ENCODE data around the gene GPC3. TPM values are rescaled to one million over a fixed set of nuclear protein-coding genes. Genes with fewer than 3 reads are reported as not detected.

GPC3 gene
- total and polyA plus RNA-seq, 2 experiments from 2014 or later, result 36.8 to 60.1 TPM

DNA sequence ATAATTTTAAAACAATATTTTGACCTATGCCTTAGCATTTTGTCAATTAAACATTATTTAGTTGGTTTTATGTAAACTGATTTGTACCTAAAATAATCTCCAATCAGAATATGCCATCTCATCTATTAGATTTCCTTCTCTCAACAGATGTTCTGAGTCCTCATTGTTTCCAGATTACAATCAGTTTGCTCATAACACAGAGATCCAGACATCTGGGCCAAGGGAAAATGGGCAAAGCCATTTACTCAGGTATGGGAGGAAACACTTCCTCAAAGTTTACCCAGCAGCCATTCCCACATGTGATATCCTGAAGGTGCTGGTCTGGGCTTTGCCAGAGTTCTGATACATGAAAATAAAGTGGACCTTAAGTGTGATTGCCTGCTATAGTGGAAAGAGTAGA lies 352.2 kb downstream of the GPC3 start:
- H4K20me1 ChIP-seq (replicated peaks; ENCODE audit: insufficient read depth), result no peaks in the 10 kb centered on the region
- H3K4me2 ChIP-seq, result no peak overlapping the region
- H3K27ac Mint-ChIP-seq, result no peak overlapping the region
- H3K4me3 Mint-ChIP-seq, result no peak overlapping the region
- no peak overlapping the region for H3K27ac ChIP-seq (ENCODE audit: low read depth)
- peaks cover 18% of the 10 kb centered on the region; the same call in 2 of the 3 replicates for H3K4me1 Mint-ChIP-seq
- no peaks in the 10 kb centered on the region for H3K27me3 ChIP-seq (ENCODE audit: insufficient read depth)
- H3K4me3 ChIP-seq, result no peak overlapping the region
- ATAC-seq (no peak), DNase-seq (ENCODE audit: low spot score) (no peak)
- H3K9me3 Mint-ChIP-seq, result no peaks in the 10 kb centered on the region
- H3K79me2 ChIP-seq (replicated peaks; ENCODE audit: insufficient read depth), result no peaks in the 10 kb centered on the region
- H3K4me1 ChIP-seq (ENCODE audit: insufficient read depth), result peaks cover 6% of the 10 kb centered on the region; the same call in 1 of the 2 replicates
- H3K9me2 ChIP-seq (ENCODE audit: insufficient read depth), result no peaks in the 10 kb centered on the region
- no peaks in the 10 kb centered on the region for H3K36me3 Mint-ChIP-seq (ENCODE audit: low read depth)
- no peaks in the 10 kb centered on the region for H3K27me3 Mint-ChIP-seq (ENCODE audit: insufficient read depth, low read depth, poor library complexity)
- no peaks in the 10 kb centered on the region for H3K36me3 ChIP-seq (ENCODE audit: insufficient read depth)
- H3F3A ChIP-seq (replicated peaks; ENCODE audit: low read depth), result no peaks in the 10 kb centered on the region
- TF ChIP-seq CREB1 (CRISPR knock-in tag; IDR thresholded peaks at IDR 0.05; ENCODE audit: low read depth) (no peak), POLR2AphosphoS5 (IDR thresholded peaks at IDR 0.05; ENCODE audit: low read depth) (no peak), CTCF (conservative IDR thresholded peaks at IDR 0.05; ENCODE audit: low read depth in 2 of 2) (no peak), ZNF114 (CRISPR knock-in tag; IDR thresholded peaks at IDR 0.05) (no peak), EZH2 (IDR thresholded peaks at IDR 0.05; ENCODE audit: low read depth, unreplicated experiment) (no peak), ZNF331 (CRISPR knock-in tag; IDR thresholded peaks at IDR 0.05; ENCODE audit: low read depth) (no peak), STAT1 (IDR thresholded peaks at IDR 0.05; ENCODE audit: unreplicated experiment) (no peak), EZH2phosphoT487 (IDR thresholded peaks at IDR 0.05; ENCODE audit: unreplicated experiment) (no peak), JUNB (IDR thresholded peaks at IDR 0.05; ENCODE audit: unreplicated experiment) (no peak), NANOG (IDR thresholded peaks at IDR 0.05; ENCODE audit: borderline replicate concordance) (no peak)
- TF ChIP-seq, protein P1, sequence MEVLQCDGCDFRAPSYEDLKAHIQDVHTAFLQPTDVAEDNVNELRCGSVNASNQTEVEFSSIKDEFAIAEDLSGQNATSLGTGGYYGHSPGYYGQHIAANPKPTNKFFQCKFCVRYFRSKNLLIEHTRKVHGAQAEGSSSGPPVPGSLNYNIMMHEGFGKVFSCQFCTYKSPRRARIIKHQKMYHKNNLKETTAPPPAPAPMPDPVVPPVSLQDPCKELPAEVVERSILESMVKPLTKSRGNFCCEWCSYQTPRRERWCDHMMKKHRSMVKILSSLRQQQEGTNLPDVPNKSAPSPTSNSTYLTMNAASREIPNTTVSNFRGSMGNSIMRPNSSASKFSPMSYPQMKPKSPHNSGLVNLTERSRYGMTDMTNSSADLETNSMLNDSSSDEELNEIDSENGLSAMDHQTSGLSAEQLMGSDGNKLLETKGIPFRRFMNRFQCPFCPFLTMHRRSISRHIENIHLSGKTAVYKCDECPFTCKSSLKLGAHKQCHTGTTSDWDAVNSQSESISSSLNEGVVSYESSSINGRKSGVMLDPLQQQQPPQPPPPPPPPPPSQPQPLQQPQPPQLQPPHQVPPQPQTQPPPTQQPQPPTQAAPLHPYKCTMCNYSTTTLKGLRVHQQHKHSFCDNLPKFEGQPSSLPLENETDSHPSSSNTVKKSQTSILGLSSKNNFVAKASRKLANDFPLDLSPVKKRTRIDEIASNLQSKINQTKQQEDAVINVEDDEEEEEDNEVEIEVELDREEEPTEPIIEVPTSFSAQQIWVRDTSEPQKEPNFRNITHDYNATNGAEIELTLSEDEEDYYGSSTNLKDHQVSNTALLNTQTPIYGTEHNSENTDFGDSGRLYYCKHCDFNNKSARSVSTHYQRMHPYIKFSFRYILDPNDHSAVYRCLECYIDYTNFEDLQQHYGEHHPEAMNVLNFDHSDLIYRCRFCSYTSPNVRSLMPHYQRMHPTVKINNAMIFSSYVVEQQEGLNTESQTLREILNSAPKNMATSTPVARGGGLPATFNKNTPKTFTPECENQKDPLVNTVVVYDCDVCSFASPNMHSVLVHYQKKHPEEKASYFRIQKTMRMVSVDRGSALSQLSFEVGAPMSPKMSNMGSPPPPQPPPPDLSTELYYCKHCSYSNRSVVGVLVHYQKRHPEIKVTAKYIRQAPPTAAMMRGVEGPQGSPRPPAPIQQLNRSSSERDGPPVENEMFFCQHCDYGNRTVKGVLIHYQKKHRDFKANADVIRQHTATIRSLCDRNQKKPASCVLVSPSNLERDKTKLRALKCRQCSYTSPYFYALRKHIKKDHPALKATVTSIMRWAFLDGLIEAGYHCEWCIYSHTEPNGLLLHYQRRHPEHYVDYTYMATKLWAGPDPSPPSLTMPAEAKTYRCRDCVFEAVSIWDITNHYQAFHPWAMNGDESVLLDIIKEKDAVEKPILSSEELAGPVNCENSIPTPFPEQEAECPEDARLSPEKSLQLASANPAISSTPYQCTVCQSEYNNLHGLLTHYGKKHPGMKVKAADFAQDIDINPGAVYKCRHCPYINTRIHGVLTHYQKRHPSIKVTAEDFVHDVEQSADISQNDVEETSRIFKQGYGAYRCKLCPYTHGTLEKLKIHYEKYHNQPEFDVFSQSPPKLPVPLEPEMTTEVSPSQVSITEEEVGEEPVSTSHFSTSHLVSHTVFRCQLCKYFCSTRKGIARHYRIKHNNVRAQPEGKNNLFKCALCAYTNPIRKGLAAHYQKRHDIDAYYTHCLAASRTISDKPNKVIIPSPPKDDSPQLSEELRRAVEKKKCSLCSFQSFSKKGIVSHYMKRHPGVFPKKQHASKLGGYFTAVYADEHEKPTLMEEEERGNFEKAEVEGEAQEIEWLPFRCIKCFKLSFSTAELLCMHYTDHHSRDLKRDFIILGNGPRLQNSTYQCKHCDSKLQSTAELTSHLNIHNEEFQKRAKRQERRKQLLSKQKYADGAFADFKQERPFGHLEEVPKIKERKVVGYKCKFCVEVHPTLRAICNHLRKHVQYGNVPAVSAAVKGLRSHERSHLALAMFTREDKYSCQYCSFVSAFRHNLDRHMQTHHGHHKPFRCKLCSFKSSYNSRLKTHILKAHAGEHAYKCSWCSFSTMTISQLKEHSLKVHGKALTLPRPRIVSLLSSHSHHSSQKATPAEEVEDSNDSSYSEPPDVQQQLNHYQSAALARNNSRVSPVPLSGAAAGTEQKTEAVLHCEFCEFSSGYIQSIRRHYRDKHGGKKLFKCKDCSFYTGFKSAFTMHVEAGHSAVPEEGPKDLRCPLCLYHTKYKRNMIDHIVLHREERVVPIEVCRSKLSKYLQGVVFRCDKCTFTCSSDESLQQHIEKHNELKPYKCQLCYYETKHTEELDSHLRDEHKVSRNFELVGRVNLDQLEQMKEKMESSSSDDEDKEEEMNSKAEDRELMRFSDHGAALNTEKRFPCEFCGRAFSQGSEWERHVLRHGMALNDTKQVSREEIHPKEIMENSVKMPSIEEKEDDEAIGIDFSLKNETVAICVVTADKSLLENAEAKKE (CRISPR knock-in tag; IDR thresholded peaks at IDR 0.05), result no peak
- TF ChIP-seq, protein P2, sequence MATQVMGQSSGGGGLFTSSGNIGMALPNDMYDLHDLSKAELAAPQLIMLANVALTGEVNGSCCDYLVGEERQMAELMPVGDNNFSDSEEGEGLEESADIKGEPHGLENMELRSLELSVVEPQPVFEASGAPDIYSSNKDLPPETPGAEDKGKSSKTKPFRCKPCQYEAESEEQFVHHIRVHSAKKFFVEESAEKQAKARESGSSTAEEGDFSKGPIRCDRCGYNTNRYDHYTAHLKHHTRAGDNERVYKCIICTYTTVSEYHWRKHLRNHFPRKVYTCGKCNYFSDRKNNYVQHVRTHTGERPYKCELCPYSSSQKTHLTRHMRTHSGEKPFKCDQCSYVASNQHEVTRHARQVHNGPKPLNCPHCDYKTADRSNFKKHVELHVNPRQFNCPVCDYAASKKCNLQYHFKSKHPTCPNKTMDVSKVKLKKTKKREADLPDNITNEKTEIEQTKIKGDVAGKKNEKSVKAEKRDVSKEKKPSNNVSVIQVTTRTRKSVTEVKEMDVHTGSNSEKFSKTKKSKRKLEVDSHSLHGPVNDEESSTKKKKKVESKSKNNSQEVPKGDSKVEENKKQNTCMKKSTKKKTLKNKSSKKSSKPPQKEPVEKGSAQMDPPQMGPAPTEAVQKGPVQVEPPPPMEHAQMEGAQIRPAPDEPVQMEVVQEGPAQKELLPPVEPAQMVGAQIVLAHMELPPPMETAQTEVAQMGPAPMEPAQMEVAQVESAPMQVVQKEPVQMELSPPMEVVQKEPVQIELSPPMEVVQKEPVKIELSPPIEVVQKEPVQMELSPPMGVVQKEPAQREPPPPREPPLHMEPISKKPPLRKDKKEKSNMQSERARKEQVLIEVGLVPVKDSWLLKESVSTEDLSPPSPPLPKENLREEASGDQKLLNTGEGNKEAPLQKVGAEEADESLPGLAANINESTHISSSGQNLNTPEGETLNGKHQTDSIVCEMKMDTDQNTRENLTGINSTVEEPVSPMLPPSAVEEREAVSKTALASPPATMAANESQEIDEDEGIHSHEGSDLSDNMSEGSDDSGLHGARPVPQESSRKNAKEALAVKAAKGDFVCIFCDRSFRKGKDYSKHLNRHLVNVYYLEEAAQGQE (IDR thresholded peaks at IDR 0.05; ENCODE audit: unreplicated experiment), result no peak
- TF ChIP-seq, protein P3, sequence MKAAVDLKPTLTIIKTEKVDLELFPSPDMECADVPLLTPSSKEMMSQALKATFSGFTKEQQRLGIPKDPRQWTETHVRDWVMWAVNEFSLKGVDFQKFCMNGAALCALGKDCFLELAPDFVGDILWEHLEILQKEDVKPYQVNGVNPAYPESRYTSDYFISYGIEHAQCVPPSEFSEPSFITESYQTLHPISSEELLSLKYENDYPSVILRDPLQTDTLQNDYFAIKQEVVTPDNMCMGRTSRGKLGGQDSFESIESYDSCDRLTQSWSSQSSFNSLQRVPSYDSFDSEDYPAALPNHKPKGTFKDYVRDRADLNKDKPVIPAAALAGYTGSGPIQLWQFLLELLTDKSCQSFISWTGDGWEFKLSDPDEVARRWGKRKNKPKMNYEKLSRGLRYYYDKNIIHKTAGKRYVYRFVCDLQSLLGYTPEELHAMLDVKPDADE (IDR thresholded peaks at IDR 0.05), result no peak
- H2AFZ ChIP-seq, result no peak overlapping the region

Measured in GM23338 (cell line).